Smooth muscle cell (in vitro differentiated cells): Measurements from ENCODE around the gene ADAM22. TPM values are rescaled to one million over a fixed set of nuclear protein-coding genes. Genes with fewer than 3 reads are reported as not detected.

ENCODE experiments used
- DNase-seq: peaks from one replicate; lab custom pipeline; 2025; ENCODE audit not compliant: unreplicated experiment; lab: John Stamatoyannopoulos, UW
- H2AFZ ChIP-seq: fragments of 200-600 bp; sonication (generic); 2 replicates; pipeline ENCODE4 v1.6.0; 2016; ENCODE audit warnings: antibody characterized with exemption, low read depth, mild to moderate bottlenecking
- H3F3A ChIP-seq: fragments of 200-600 bp; sonication (generic); 2 replicates; pipeline ENCODE4 v1.6.0; 2017; ENCODE audit warnings: antibody characterized with exemption, low read depth
- H3K27ac ChIP-seq: fragments of 200-600 bp; sonication (generic); 2 replicates; pipeline ENCODE4 v1.5.1; 2016; ENCODE audit warnings: low read depth, mild to moderate bottlenecking
- H3K27me3 ChIP-seq: fragments of 200-600 bp; sonication (generic); 2 replicates; pipeline ENCODE4 v1.6.1; 2016; ENCODE audit warnings: low read depth, mild to moderate bottlenecking
- H3K36me3 ChIP-seq: fragments of 200-600 bp; sonication (generic); 2 replicates; pipeline ENCODE4 v1.5.1; 2016; ENCODE audit warnings: low read depth
- H3K4me1 ChIP-seq: fragments of 200-600 bp; sonication (generic); 2 replicates; pipeline ENCODE4 v1.5.1; 2016; ENCODE audit warnings: low read depth
- H3K4me2 ChIP-seq: fragments of 200-600 bp; sonication (generic); 2 replicates; pipeline ENCODE4 v1.6.0; 2016; ENCODE audit warnings: mild to moderate bottlenecking
- H3K4me3 ChIP-seq: fragments of 200-600 bp; sonication (generic); 2 replicates; pipeline ENCODE4 v1.5.1; 2016; ENCODE audit warnings: mild to moderate bottlenecking
- H3K79me2 ChIP-seq: fragments of 200-600 bp; sonication (generic); 2 replicates; pipeline ENCODE4 v1.6.0; 2016; ENCODE audit warnings: low read depth, mild to moderate bottlenecking
- H3K9ac ChIP-seq: fragments of 200-600 bp; sonication (generic); 2 replicates; pipeline ENCODE4 v1.6.0; 2016; ENCODE audit warnings: low read depth
- H3K9me3 ChIP-seq: fragments of 200-600 bp; sonication (generic); replicated peaks from 2 replicates; pipeline ENCODE4 v1.5.1; 2016; ENCODE audit warnings: low read depth
- H4K20me1 ChIP-seq: fragments of 200-600 bp; sonication (generic); 2 replicates; pipeline ENCODE4 v1.6.0; 2016; ENCODE audit warnings: low read depth
- CTCF ChIP-seq: fragments of 200-600 bp; sonication (generic); IDR thresholded peaks from 2 replicates; pipeline ENCODE4 v1.5.1; 2017; ENCODE audit warnings: borderline replicate concordance, mild to moderate bottlenecking, antibody characterized with exemption; ENCODE audit not compliant: insufficient read depth, poor library complexity, severe bottlenecking
- WGBS: methylation state at CpG from one replicate; pipeline ENCODE4 v1.1.7; 2016; ENCODE audit warnings: low lambda C conversion rate; 5-methylcytosine and 5-hydroxymethylcytosine counted together
- polyA plus RNA-seq: library from polyadenylated mRNA; unstranded; fragments of >200 nt; fragmentation: Nextera tagmentation; extraction: Ambion mirVana; gene quantifications from 2 replicates; pipeline ENCODE4 v1.2.1, GENCODE V29; 2016
- total RNA-seq: library from RNA; depleted of rRNA; stranded (reverse); fragments of >200 nt; gene quantifications from 2 replicates; pipeline ENCODE4 v1.2.3, GENCODE V29; 2014

The ADAM22 gene
- total and polyA plus RNA-seq, 2 experiments from 2014 or later, result 0.10 to 0.22 TPM

GRCh38 chr7:87926581-87927461, 7.2 kb upstream of the ADAM22 start:
- H3K36me3 ChIP-seq, result no peaks in the 10 kb centered on the region
- H3K79me2 ChIP-seq, result no peaks in the 10 kb centered on the region
- 30% methylated on average over 6 of the region's 6 CpGs for WGBS
- H3F3A ChIP-seq, result no peaks in the 10 kb centered on the region
- no peaks in the 10 kb centered on the region for H4K20me1 ChIP-seq
- H3K27ac ChIP-seq, result peak overlapping the region; percentile 23
- no peaks in the 10 kb centered on the region for H3K9me3 ChIP-seq
- no peaks in the 10 kb centered on the region for H3K4me1 ChIP-seq
- no peaks in the 10 kb centered on the region for H3K27me3 ChIP-seq
- H3K4me2 ChIP-seq, result peak overlapping the region; percentile 44
- peak overlapping the region; percentile 62 for H2AFZ ChIP-seq
- TF ChIP-seq CTCF, result no peak
- DNase-seq, result no peak
- H3K4me3 ChIP-seq, result no peak overlapping the region
- H3K9ac ChIP-seq, result no peak overlapping the region

- H2AFZ ChIP-seq, result peak overlapping the region; percentile 86
- H3K4me2 ChIP-seq, result peak overlapping the region; percentile 95
- H3K4me3 ChIP-seq, result peak overlapping the region; percentile 77
- no peaks in the 10 kb centered on the region for H3K9me3 ChIP-seq
- no peak overlapping the region for H3K27ac ChIP-seq
- no peak for DNase-seq
- no peaks in the 10 kb centered on the region for H3F3A ChIP-seq
- no peaks in the 10 kb centered on the region for H3K79me2 ChIP-seq
- peaks cover 19% of the 10 kb centered on the region for H3K27me3 ChIP-seq
- no peak overlapping the region for H3K9ac ChIP-seq
- no peaks in the 10 kb centered on the region for H3K4me1 ChIP-seq
- WGBS, result 11% methylated on average over 9 of the region's 9 CpGs
- H3K36me3 ChIP-seq, result no peaks in the 10 kb centered on the region
- no peak for TF ChIP-seq CTCF
- no peaks in the 10 kb centered on the region for H4K20me1 ChIP-seq
Observed at GRCh38 chr7:87933605-87933952, 472 bp upstream of the ADAM22 start.

GRCh38 chr7:87934699-87935383, 790 bp downstream of the ADAM22 start:
- H3K4me2 ChIP-seq, result peak overlapping the region; percentile 95
- no peaks in the 10 kb centered on the region for H3K9me3 ChIP-seq
- H3K79me2 ChIP-seq, result no peaks in the 10 kb centered on the region
- H3K36me3 ChIP-seq, result no peaks in the 10 kb centered on the region
- no peak overlapping the region for H3K9ac ChIP-seq
- H3K4me3 ChIP-seq, result peak overlapping the region; percentile 77
- no peak overlapping the region for H3K27ac ChIP-seq
- no peak for TF ChIP-seq CTCF
- WGBS, result 4% methylated on average over 46 of the region's 47 CpGs
- no peak for DNase-seq
- no peaks in the 10 kb centered on the region for H4K20me1 ChIP-seq
- no peaks in the 10 kb centered on the region for H3F3A ChIP-seq
- peak overlapping the region; percentile 86 for H2AFZ ChIP-seq
- peaks cover 19% of the 10 kb centered on the region for H3K27me3 ChIP-seq
- no peaks in the 10 kb centered on the region for H3K4me1 ChIP-seq
